ENCODE data around the gene SOD3. TPM values are rescaled to one million over a fixed set of nuclear protein-coding genes. Genes with fewer than 3 reads are reported as not detected.

The SOD3 gene
- total and polyA plus RNA-seq, 10 of the 15 experiments (the other 5 are each of a cell fraction or from before 2014, with no cell fraction given): not detected

DNA sequence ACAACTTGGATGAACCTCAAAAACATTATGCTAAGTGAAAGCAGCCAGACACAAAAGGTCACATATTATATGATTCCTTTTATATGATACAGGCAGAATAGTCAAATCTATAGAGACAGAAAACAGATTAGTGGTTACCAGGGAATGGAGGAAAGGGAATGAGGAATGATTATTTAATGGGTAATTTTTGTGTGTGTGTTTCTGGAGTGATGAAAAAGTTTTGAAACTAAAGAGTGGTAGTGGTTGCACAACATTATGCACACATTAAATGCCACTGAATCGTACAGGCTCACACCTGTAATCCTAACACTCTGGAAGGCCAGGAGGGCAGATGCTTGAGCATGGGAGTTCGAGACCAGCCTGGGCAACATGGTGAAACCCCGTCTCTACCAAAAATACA is 19.6 kb upstream of the SOD3 start (continued):
- TF ChIP-seq, protein P1, sequence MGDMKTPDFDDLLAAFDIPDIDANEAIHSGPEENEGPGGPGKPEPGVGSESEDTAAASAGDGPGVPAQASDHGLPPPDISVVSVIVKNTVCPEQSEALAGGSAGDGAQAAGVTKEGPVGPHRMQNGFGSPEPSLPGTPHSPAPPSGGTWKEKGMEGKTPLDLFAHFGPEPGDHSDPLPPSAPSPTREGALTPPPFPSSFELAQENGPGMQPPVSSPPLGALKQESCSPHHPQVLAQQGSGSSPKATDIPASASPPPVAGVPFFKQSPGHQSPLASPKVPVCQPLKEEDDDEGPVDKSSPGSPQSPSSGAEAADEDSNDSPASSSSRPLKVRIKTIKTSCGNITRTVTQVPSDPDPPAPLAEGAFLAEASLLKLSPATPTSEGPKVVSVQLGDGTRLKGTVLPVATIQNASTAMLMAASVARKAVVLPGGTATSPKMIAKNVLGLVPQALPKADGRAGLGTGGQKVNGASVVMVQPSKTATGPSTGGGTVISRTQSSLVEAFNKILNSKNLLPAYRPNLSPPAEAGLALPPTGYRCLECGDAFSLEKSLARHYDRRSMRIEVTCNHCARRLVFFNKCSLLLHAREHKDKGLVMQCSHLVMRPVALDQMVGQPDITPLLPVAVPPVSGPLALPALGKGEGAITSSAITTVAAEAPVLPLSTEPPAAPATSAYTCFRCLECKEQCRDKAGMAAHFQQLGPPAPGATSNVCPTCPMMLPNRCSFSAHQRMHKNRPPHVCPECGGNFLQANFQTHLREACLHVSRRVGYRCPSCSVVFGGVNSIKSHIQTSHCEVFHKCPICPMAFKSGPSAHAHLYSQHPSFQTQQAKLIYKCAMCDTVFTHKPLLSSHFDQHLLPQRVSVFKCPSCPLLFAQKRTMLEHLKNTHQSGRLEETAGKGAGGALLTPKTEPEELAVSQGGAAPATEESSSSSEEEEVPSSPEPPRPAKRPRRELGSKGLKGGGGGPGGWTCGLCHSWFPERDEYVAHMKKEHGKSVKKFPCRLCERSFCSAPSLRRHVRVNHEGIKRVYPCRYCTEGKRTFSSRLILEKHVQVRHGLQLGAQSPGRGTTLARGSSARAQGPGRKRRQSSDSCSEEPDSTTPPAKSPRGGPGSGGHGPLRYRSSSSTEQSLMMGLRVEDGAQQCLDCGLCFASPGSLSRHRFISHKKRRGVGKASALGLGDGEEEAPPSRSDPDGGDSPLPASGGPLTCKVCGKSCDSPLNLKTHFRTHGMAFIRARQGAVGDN (IDR thresholded peaks at IDR 0.05): no peak

GRCh38 chr4:24777536-24778463 is 17.6 kb upstream of the SOD3 start:
- H3K36me3 ChIP-seq (ENCODE audit: control insufficient read depth in 2 of 2, insufficient read depth in 2 of 2, low read length in 1 of 2): no peaks in the 10 kb centered on the region
- no peaks in the 10 kb centered on the region for H3K79me2 ChIP-seq (ENCODE audit: control insufficient read depth, insufficient read depth, low read length)
- H3K4me3 ChIP-seq: no peak overlapping the region
- SMC1A ChIA-PET (ENCODE audit: uncharacterized antibody, unreplicated experiment): no interaction called here
- ATAC-seq: no peak
- H2AFZ ChIP-seq (ENCODE audit: control insufficient read depth, low read depth, low read length): no peak overlapping the region
- RAD21 ChIA-PET (ENCODE audit: unreplicated experiment): no interaction called here
- in situ Hi-C loops (cut with MboI) (no loop called here), intact Hi-C loops (cut with micrococcal nuclease; ENCODE audit: unreplicated experiment) (no loop called here)
- no peaks in the 10 kb centered on the region for H3K4me1 ChIP-seq (ENCODE audit: control insufficient read depth, insufficient read depth, low read length)
- H3K27me3 ChIP-seq (replicated peaks in 1 of 2; ENCODE audit: control insufficient read depth in 2 of 2, insufficient read depth in 2 of 2, low read length in 1 of 2): no peaks in the 10 kb centered on the region
- POLR2A ChIA-PET: no interaction called here
- 33% methylated on average over 11 of the region's 11 CpGs for WGBS (ENCODE audit: insufficient coverage, insufficient replicate concordance, low lambda C conversion rate, missing lambda C conversion rate)
- H3K4me2 ChIP-seq (ENCODE audit: control insufficient read depth, insufficient read depth): no peak overlapping the region
- H3K9me3 ChIP-seq (replicated peaks; ENCODE audit: control insufficient read depth, insufficient read depth, low read length): no peaks in the 10 kb centered on the region
- no peak for DNase-seq (ENCODE audit: low read depth, low spot score)
- FAIRE-seq: no peak
- no TSS peak for BruUV-seq (replicated peaks)
- H3K9ac ChIP-seq (ENCODE audit: control insufficient read depth, insufficient read depth, low read length): no peak overlapping the region
- H3K27ac ChIP-seq (ENCODE audit: control insufficient read depth, insufficient read depth): no peak overlapping the region
- CTCF ChIA-PET: no interaction called here
- H4K20me1 ChIP-seq (ENCODE audit: control insufficient read depth, insufficient read depth): no peaks in the 10 kb centered on the region
- TF ChIP-seq, protein P2, sequence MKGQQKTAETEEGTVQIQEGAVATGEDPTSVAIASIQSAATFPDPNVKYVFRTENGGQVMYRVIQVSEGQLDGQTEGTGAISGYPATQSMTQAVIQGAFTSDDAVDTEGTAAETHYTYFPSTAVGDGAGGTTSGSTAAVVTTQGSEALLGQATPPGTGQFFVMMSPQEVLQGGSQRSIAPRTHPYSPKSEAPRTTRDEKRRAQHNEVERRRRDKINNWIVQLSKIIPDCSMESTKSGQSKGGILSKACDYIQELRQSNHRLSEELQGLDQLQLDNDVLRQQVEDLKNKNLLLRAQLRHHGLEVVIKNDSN (IDR thresholded peaks at IDR 0.05; ENCODE audit: borderline replicate concordance, extremely low read length, insufficient read depth, low read depth, low read length): no peak
- TF ChIP-seq ZSCAN29 (IDR thresholded peaks at IDR 0.05): no peak
- TF ChIP-seq POLR2A (IDR thresholded peaks at IDR 0.05; ENCODE audit: low read depth, low read length): no peak
- no peak for TF ChIP-seq KDM1A (IDR thresholded peaks at IDR 0.05; ENCODE audit: borderline replicate concordance)
- no peak for TF ChIP-seq CEBPB (IDR thresholded peaks at IDR 0.05; ENCODE audit: borderline replicate concordance in 1 of 2, low read depth in 2 of 2, low read length in 2 of 2)
- no peak for TF ChIP-seq ETV6 (conservative IDR thresholded peaks at IDR 0.05 in 1 of 2, IDR thresholded peaks at IDR 0.05 in 1 of 2; ENCODE audit: borderline replicate concordance in 1 of 2, low read depth in 1 of 2)
- no peak for TF ChIP-seq MEF2B (IDR thresholded peaks at IDR 0.05; ENCODE audit: partially characterized antibody, poor library complexity, severe bottlenecking)
- TF ChIP-seq, protein P3, sequence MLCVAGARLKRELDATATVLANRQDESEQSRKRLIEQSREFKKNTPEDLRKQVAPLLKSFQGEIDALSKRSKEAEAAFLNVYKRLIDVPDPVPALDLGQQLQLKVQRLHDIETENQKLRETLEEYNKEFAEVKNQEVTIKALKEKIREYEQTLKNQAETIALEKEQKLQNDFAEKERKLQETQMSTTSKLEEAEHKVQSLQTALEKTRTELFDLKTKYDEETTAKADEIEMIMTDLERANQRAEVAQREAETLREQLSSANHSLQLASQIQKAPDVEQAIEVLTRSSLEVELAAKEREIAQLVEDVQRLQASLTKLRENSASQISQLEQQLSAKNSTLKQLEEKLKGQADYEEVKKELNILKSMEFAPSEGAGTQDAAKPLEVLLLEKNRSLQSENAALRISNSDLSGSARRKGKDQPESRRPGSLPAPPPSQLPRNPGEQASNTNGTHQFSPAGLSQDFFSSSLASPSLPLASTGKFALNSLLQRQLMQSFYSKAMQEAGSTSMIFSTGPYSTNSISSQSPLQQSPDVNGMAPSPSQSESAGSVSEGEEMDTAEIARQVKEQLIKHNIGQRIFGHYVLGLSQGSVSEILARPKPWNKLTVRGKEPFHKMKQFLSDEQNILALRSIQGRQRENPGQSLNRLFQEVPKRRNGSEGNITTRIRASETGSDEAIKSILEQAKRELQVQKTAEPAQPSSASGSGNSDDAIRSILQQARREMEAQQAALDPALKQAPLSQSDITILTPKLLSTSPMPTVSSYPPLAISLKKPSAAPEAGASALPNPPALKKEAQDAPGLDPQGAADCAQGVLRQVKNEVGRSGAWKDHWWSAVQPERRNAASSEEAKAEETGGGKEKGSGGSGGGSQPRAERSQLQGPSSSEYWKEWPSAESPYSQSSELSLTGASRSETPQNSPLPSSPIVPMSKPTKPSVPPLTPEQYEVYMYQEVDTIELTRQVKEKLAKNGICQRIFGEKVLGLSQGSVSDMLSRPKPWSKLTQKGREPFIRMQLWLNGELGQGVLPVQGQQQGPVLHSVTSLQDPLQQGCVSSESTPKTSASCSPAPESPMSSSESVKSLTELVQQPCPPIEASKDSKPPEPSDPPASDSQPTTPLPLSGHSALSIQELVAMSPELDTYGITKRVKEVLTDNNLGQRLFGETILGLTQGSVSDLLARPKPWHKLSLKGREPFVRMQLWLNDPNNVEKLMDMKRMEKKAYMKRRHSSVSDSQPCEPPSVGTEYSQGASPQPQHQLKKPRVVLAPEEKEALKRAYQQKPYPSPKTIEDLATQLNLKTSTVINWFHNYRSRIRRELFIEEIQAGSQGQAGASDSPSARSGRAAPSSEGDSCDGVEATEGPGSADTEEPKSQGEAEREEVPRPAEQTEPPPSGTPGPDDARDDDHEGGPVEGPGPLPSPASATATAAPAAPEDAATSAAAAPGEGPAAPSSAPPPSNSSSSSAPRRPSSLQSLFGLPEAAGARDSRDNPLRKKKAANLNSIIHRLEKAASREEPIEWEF (IDR thresholded peaks at IDR 0.05; ENCODE audit: insufficient replicate concordance, low read depth, low read length): no peak
- no peak for TF ChIP-seq RB1 (IDR thresholded peaks at IDR 0.05; ENCODE audit: borderline replicate concordance)

All from GM12878 (cell line).